ENCODE results near the gene MCC. TPM values are rescaled to one million over a fixed set of nuclear protein-coding genes. Genes with fewer than 3 reads are reported as not detected.

The MCC gene
- total and polyA plus RNA-seq, 2 of the 4 experiments (the other 2 are of a cell fraction): 5.0 to 20.6 TPM

DNA sequence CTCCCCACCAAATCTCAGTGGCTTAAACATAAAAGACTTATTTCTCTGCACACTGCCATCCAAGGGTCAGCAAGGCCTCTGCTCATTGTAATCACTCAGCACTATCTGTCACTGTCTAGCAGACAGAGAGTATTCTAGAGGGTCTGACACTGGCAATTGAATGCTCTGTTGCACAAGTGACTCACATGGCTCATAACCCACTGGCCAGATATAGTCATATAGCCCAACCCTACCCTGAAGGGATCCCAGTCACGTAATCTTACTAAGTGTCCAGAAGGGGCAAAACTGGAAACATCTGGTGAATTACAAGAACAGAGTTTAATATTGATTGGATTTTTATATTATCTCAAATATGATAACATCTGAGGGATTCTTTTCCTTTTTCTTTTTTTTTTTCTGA is 134.2 kb downstream of the MCC start:
- H3K9me1 ChIP-seq (ENCODE audit: insufficient read depth, low read length): no peaks in the 10 kb centered on the region
- H4K8ac ChIP-seq (ENCODE audit: low read depth in 2 of 2, low read length in 2 of 2): no peak overlapping the region
- no peak overlapping the region for H2AK5ac ChIP-seq (ENCODE audit: low read depth, low read length)
- H3K4me1 ChIP-seq (ENCODE audit: control insufficient read depth, insufficient read depth, low read length): peaks cover 3% of the 10 kb centered on the region; the same call in 1 of the 2 replicates
- no peak overlapping the region for H3K4me3 ChIP-seq (ENCODE audit: insufficient read depth, low read depth, low read length)
- no peak overlapping the region for H2BK15ac ChIP-seq (ENCODE audit: low read depth, low read length)
- no peak overlapping the region for H3K14ac ChIP-seq (replicated peaks; ENCODE audit: low read depth, low read length)
- TF ChIP-seq RFX5 (IDR thresholded peaks at IDR 0.05; ENCODE audit: low read depth, low read length): no peak
- TF ChIP-seq NFE2L2 (IDR thresholded peaks at IDR 0.05; ENCODE audit: low read depth, low read length): no peak
- no peak for TF ChIP-seq RAD21 (IDR thresholded peaks at IDR 0.05; ENCODE audit: low read length)
- no peak for TF ChIP-seq SMC3 (IDR thresholded peaks at IDR 0.05; ENCODE audit: low read depth, low read length)
- TF ChIP-seq, protein P1, sequence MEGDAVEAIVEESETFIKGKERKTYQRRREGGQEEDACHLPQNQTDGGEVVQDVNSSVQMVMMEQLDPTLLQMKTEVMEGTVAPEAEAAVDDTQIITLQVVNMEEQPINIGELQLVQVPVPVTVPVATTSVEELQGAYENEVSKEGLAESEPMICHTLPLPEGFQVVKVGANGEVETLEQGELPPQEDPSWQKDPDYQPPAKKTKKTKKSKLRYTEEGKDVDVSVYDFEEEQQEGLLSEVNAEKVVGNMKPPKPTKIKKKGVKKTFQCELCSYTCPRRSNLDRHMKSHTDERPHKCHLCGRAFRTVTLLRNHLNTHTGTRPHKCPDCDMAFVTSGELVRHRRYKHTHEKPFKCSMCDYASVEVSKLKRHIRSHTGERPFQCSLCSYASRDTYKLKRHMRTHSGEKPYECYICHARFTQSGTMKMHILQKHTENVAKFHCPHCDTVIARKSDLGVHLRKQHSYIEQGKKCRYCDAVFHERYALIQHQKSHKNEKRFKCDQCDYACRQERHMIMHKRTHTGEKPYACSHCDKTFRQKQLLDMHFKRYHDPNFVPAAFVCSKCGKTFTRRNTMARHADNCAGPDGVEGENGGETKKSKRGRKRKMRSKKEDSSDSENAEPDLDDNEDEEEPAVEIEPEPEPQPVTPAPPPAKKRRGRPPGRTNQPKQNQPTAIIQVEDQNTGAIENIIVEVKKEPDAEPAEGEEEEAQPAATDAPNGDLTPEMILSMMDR (conservative IDR thresholded peaks at IDR 0.05; ENCODE audit: low read depth, low read length): no peak
- TF ChIP-seq, protein P2, sequence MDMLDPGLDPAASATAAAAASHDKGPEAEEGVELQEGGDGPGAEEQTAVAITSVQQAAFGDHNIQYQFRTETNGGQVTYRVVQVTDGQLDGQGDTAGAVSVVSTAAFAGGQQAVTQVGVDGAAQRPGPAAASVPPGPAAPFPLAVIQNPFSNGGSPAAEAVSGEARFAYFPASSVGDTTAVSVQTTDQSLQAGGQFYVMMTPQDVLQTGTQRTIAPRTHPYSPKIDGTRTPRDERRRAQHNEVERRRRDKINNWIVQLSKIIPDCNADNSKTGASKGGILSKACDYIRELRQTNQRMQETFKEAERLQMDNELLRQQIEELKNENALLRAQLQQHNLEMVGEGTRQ (IDR thresholded peaks at IDR 0.05; ENCODE audit: low read depth, low read length): no peak
- TF ChIP-seq MAZ (IDR thresholded peaks at IDR 0.05; ENCODE audit: borderline replicate concordance, low read depth, low read length): no peak
- no peak for TF ChIP-seq CHD1 (IDR thresholded peaks at IDR 0.05; ENCODE audit: low read depth, low read length)
- no peak for TF ChIP-seq FOS (IDR thresholded peaks at IDR 0.05; ENCODE audit: low read depth, low read length)
- H2AK9ac ChIP-seq (replicated peaks; ENCODE audit: low read depth, low read length, poor library complexity): no peak overlapping the region
- H4K5ac ChIP-seq (ENCODE audit: low read depth, low read length): no peak overlapping the region
- H3K9ac ChIP-seq (ENCODE audit: low read depth, low read length): no peak overlapping the region
- dilution Hi-C loops (cut with HindIII; ENCODE audit: low sequenced_read_pairs, unreplicated experiment) (no loop called here), intact Hi-C loops (cut with micrococcal nuclease) (no loop called here), in situ Hi-C loops (cut with MboI; ENCODE audit: low sequenced_read_pairs) (no loop called here)
- H3K27me3 ChIP-seq (ENCODE audit: control insufficient read depth, insufficient read depth, low read length): no peaks in the 10 kb centered on the region
- no peaks in the 10 kb centered on the region for H4K20me1 ChIP-seq (ENCODE audit: insufficient read depth, low read length)
- no peak overlapping the region for H3K4ac ChIP-seq (ENCODE audit: low read depth, low read length)
- H2AFZ ChIP-seq (replicated peaks; ENCODE audit: low read length, poor library complexity): no peak overlapping the region
- DNase-seq (no peak), ATAC-seq (ENCODE audit: low read depth) (no peak)
- no peak overlapping the region for H4K91ac ChIP-seq (ENCODE audit: insufficient read depth, low read depth, low read length)
- no peak overlapping the region for H2BK5ac ChIP-seq (ENCODE audit: low read depth, low read length, poor library complexity, severe bottlenecking)
- H3K4me2 ChIP-seq (ENCODE audit: low read depth, low read length): no peak overlapping the region
- H3K36me3 ChIP-seq (ENCODE audit: control insufficient read depth, insufficient read depth, low read length): no peaks in the 10 kb centered on the region
- no peak overlapping the region for H3K18ac ChIP-seq (ENCODE audit: low read depth, low read length)
- H3K9me3 ChIP-seq (ENCODE audit: control insufficient read depth, insufficient read depth, low read length): no peaks in the 10 kb centered on the region
- H2BK120ac ChIP-seq (ENCODE audit: low read depth, low read length): no peak overlapping the region
- WGBS, 2 experiments (ENCODE audit: extremely low coverage in 2 of 2, insufficient read length in 1 of 2): no CpG with 5 or more reads among the region's 1 CpG
- no TSS peak for BruUV-seq (replicated peaks)
- ChIA-PET CTCF (no interaction called here), POLR2A (ENCODE audit: unreplicated experiment) (no interaction called here)
- no peak overlapping the region for H3K23ac ChIP-seq (ENCODE audit: low read depth, low read length)
- H3K56ac ChIP-seq (ENCODE audit: extremely low read depth, insufficient read depth, low read length): no peak overlapping the region
- H3K27ac ChIP-seq (ENCODE audit: insufficient read depth, low read length): no peak overlapping the region
- no peaks in the 10 kb centered on the region for H3K79me1 ChIP-seq (ENCODE audit: low read depth in 1 of 2, low read length in 2 of 2)
- H2BK20ac ChIP-seq (ENCODE audit: low read depth, low read length): no peak overlapping the region
